HL-60 (cell line): Measurements from ENCODE around the gene IL1RAPL1.

ENCODE experiments used
- CTCF ChIP-seq: IDR thresholded peaks from one replicate; pipeline ENCODE4 v1.5.1; 2011; ENCODE audit warnings: low read length, control low read depth, inconsistent platforms; ENCODE audit not compliant: insufficient read depth
- GABPA ChIP-seq: IDR thresholded peaks from 2 replicates; pipeline ENCODE4 v1.6.1; 2012; ENCODE audit warnings: low read depth
- POLR2AphosphoS5 ChIP-seq: IDR thresholded peaks from 2 replicates; pipeline ENCODE4 v1.6.1; 2012; ENCODE audit warnings: low read depth
- REST ChIP-seq: IDR thresholded peaks from 2 replicates; pipeline ENCODE4 v1.6.1; 2012; ENCODE audit warnings: low read depth; ENCODE audit not compliant: insufficient replicate concordance

GRCh38 chrX:28610746-28611145, 23.5 kb downstream of the IL1RAPL1 start:
- TF ChIP-seq CTCF (no peak), POLR2AphosphoS5 (no peak), GABPA (no peak), REST (no peak)
